GM19438 (cell line): Measurements from ENCODE around the gene KAZN.

Experiments used
- ATAC-seq: cut with Tn5 transposase; IDR thresholded peaks from one replicate; pipeline ENCODE4 v1.9.1; 2021; ENCODE audit warnings: low read depth; ENCODE audit not compliant: unreplicated experiment

KAZN gene

GRCh38 chr1:14987829-14988603 lies 389.5 kb downstream of the KAZN start:
- no peak for ATAC-seq

- ATAC-seq: no peak
Observed at GRCh38 chr1:14988636-14989035, 390.2 kb downstream of the KAZN start.

GRCh38 chr1:14989931-14990728 lies 391.6 kb downstream of the KAZN start:
- no peak for ATAC-seq

- ATAC-seq: no peak
Observed at GRCh38 chr1:14993414-14993813, 394.9 kb downstream of the KAZN start.

GRCh38 chr1:14994148-14994547 lies 395.7 kb downstream of the KAZN start:
- ATAC-seq: no peak

GRCh38 chr1:14994841-14995437 lies 396.5 kb downstream of the KAZN start:
- no peak for ATAC-seq

GRCh38 chr1:14996133-14997050 lies 397.9 kb downstream of the KAZN start:
- no peak for ATAC-seq

- ATAC-seq: no peak
Observed at GRCh38 chr1:14997646-14998276, 399.3 kb downstream of the KAZN start.

GRCh38 chr1:14999441-14999840 lies 401.0 kb downstream of the KAZN start:
- no peak for ATAC-seq

GRCh38 chr1:15000030-15000429 lies 401.5 kb downstream of the KAZN start:
- no peak for ATAC-seq

GRCh38 chr1:15000671-15001070 lies 402.2 kb downstream of the KAZN start:
- no peak for ATAC-seq

GRCh38 chr1:15001317-15001915 lies 402.9 kb downstream of the KAZN start:
- no peak for ATAC-seq

GRCh38 chr1:15002325-15002724 lies 403.8 kb downstream of the KAZN start:
- ATAC-seq: no peak

GRCh38 chr1:15004396-15004795 lies 405.9 kb downstream of the KAZN start:
- no peak for ATAC-seq

GRCh38 chr1:15005116-15005515 lies 406.6 kb downstream of the KAZN start:
- ATAC-seq: no peak

- no peak for ATAC-seq
Observed at GRCh38 chr1:15007368-15007767, 408.9 kb downstream of the KAZN start.

GRCh38 chr1:15007842-15008241 lies 409.4 kb downstream of the KAZN start:
- no peak for ATAC-seq

GRCh38 chr1:15008783-15009729 lies 410.6 kb downstream of the KAZN start:
- no peak for ATAC-seq

GRCh38 chr1:15011160-15011559 lies 412.7 kb downstream of the KAZN start:
- no peak for ATAC-seq
